ENCODE data around the gene L1CAM. TPM values are rescaled to one million over a fixed set of nuclear protein-coding genes. Genes with fewer than 3 reads are reported as not detected.

The L1CAM gene
- polyA plus RNA-seq, 1 of the 3 experiments (the other 2 are of a cell fraction) = 1.9 TPM

- WGBS (ENCODE audit: low lambda C conversion rate) = 50% methylated on average over 9 of the region's 9 CpGs
Measured at GRCh38 chrX:153821066-153821465, 64.9 kb downstream of the L1CAM start.

More at GRCh38 chrX:153821066-153821465, 64.9 kb downstream of the L1CAM start:
- Histone ChIP-seq H3K4me2 (no peak overlapping the region), H3F3A (replicated peaks; ENCODE audit: insufficient read depth) (no peaks in the 10 kb centered on the region), H4K20me1 (ENCODE audit: insufficient read depth) (no peaks in the 10 kb centered on the region), H3K9me2 (no peaks in the 10 kb centered on the region), H3K36me3 (replicated peaks in 1 of 2; ENCODE audit: control insufficient read depth in 1 of 2, insufficient read depth in 2 of 2, low read length in 1 of 2) (no peaks in the 10 kb centered on the region), H2AFZ (ENCODE audit: low read depth) (no peak overlapping the region), H3K79me2 (ENCODE audit: insufficient read depth) (no peaks in the 10 kb centered on the region), H3K27me3 (ENCODE audit: insufficient read depth) (peaks cover 28% of the 10 kb centered on the region), H3K4me1 (ENCODE audit: control insufficient read depth in 1 of 2, insufficient read depth in 2 of 2, low read depth in 1 of 2, low read length in 1 of 2) (peaks cover 0 to 30% of the 10 kb centered on the region in 2 experiments; a peak in 1 of 4 replicates), H3K9me3 (no peaks in the 10 kb centered on the region), H3K4me3 (ENCODE audit: low read depth in 2 of 2, low read length in 1 of 2) (no peak overlapping the region), H3K9ac (no peak overlapping the region), H3K27ac (ENCODE audit: low read depth in 2 of 2, low read length in 1 of 2) (peak overlapping the region in 1 of 2 experiments; percentile 3; a peak in 2 of 4 replicates)
- CTCF ChIA-PET = interaction anchor here (1.2 kb wide), 1 partner anchor 13 kb away, joined by 4 read pairs; no protein-coding TSS in a partner anchor
- TF ChIP-seq JUND (IDR thresholded peaks at IDR 0.05) = no peak
- TF ChIP-seq MEF2A (IDR thresholded peaks at IDR 0.05; ENCODE audit: borderline replicate concordance, low read depth) = no peak
- TF ChIP-seq YY1 (IDR thresholded peaks at IDR 0.05; ENCODE audit: low read depth) = no peak
- no peak for TF ChIP-seq USF1 (IDR thresholded peaks at IDR 0.05; ENCODE audit: borderline replicate concordance, low read depth)
- no peak for TF ChIP-seq TCF12 (IDR thresholded peaks at IDR 0.05)
- no peak for TF ChIP-seq ELF1 (IDR thresholded peaks at IDR 0.05)
- no peak for TF ChIP-seq FOXJ3 (CRISPR knock-in tag; IDR thresholded peaks at IDR 0.05)
- TF ChIP-seq RXRA (IDR thresholded peaks at IDR 0.05; ENCODE audit: borderline replicate concordance, low read depth) = no peak
- no peak for TF ChIP-seq FOSL2 (IDR thresholded peaks at IDR 0.05; ENCODE audit: borderline replicate concordance, low read depth)
- no peak for TF ChIP-seq REST (IDR thresholded peaks at IDR 0.05; ENCODE audit: low read depth, low read length)
- TF ChIP-seq POLR2AphosphoS5 (IDR thresholded peaks at IDR 0.05; ENCODE audit: low read depth, low read length) = no peak
- no peak for TF ChIP-seq RAD21 (IDR thresholded peaks at IDR 0.05; ENCODE audit: low read length)
- no peak for TF ChIP-seq MXI1 (IDR thresholded peaks at IDR 0.05; ENCODE audit: low read depth, low read length)
- TF ChIP-seq RCOR1 (IDR thresholded peaks at IDR 0.05; ENCODE audit: low read length) = no peak
- TF ChIP-seq IRF3 (IDR thresholded peaks at IDR 0.05; ENCODE audit: low read depth, low read length) = no peak
- TF ChIP-seq SIN3A (IDR thresholded peaks at IDR 0.05; ENCODE audit: borderline replicate concordance, low read depth, low read length) = no peak
- no peak for TF ChIP-seq CTCF (IDR thresholded peaks at IDR 0.05)
- TF ChIP-seq NFIC (IDR thresholded peaks at IDR 0.05; ENCODE audit: borderline replicate concordance) = no peak
- TF ChIP-seq TEAD4 (IDR thresholded peaks at IDR 0.05; ENCODE audit: borderline replicate concordance, insufficient read depth) = no peak
- TF ChIP-seq PBX3 (IDR thresholded peaks at IDR 0.05) = no peak
- POLR2A ChIA-PET = no interaction called here
- peak; percentile 30 for DNase-seq

All from SK-N-SH (cell line).